Measurements from ENCODE around the gene CSTF1.

GRCh38 chr20:56420028-56420427 is 27.6 kb downstream of the CSTF1 start:
- TF ChIP-seq EZH2phosphoT487 (IDR thresholded peaks at IDR 0.05; ENCODE audit: borderline replicate concordance) = no peak
- no peak for TF ChIP-seq CTCF (conservative IDR thresholded peaks at IDR 0.05; ENCODE audit: low read length)
